ENCODE results near the gene NRP2. TPM values are rescaled to one million over a fixed set of nuclear protein-coding genes. Genes with fewer than 3 reads are reported as not detected.

NRP2 gene
- total and polyA plus RNA-seq, 4 donors = 57.7 to 79.1 (median 62.4) TPM

- peaks cover 21% of the 10 kb centered on the region for H3K36me3 ChIP-seq (ENCODE audit: control insufficient read depth, insufficient read depth, low read length)
- peaks cover 28% of the 10 kb centered on the region for H3K4me1 ChIP-seq (ENCODE audit: control insufficient read depth, insufficient read depth, low read length)
- no peaks in the 10 kb centered on the region for H3K9me3 ChIP-seq (ENCODE audit: control insufficient read depth, insufficient read depth, low read length)
- WGBS (ENCODE audit: insufficient coverage) = 82% methylated on average over 8 of the region's 11 CpGs
- no peaks in the 10 kb centered on the region for H3K27me3 ChIP-seq (ENCODE audit: control insufficient read depth, insufficient read depth, low read length)
- H3K27ac ChIP-seq (ENCODE audit: low read depth, low read length) = no peak overlapping the region
- H3K4me3 ChIP-seq (ENCODE audit: low read depth, low read length) = no peak overlapping the region
- DNase-seq (ENCODE audit: low read depth in 4 of 6, low spot score in 6 of 6) = no peak
These were observed 65.6 kb downstream of the NRP2 start for GRCh38 chr2:205747829-205748386.

- DNase-seq (ENCODE audit: low read depth in 4 of 6, low spot score in 6 of 6) = no peak
- no peak overlapping the region for H3K4me3 ChIP-seq (ENCODE audit: low read depth, low read length)
- peaks cover 32% of the 10 kb centered on the region for H3K4me1 ChIP-seq (ENCODE audit: control insufficient read depth, insufficient read depth, low read length)
- H3K27me3 ChIP-seq (ENCODE audit: control insufficient read depth, insufficient read depth, low read length) = no peaks in the 10 kb centered on the region
- no CpG with 5 or more reads among the region's 2 CpGs for WGBS (ENCODE audit: insufficient coverage)
- peaks cover 16% of the 10 kb centered on the region for H3K36me3 ChIP-seq (ENCODE audit: control insufficient read depth, insufficient read depth, low read length)
- H3K27ac ChIP-seq (ENCODE audit: low read depth, low read length) = no peak overlapping the region
- no peaks in the 10 kb centered on the region for H3K9me3 ChIP-seq (ENCODE audit: control insufficient read depth, insufficient read depth, low read length)
These were observed 66.3 kb downstream of the NRP2 start for GRCh38 chr2:205748639-205749038.

GRCh38 chr2:205749078-205749477, 66.8 kb downstream of the NRP2 start:
- Histone ChIP-seq H3K27ac (ENCODE audit: low read depth, low read length) (no peak overlapping the region), H3K9me3 (ENCODE audit: control insufficient read depth, insufficient read depth, low read length) (no peaks in the 10 kb centered on the region), H3K36me3 (ENCODE audit: control insufficient read depth, insufficient read depth, low read length) (peaks cover 16% of the 10 kb centered on the region), H3K4me1 (ENCODE audit: control insufficient read depth, insufficient read depth, low read length) (peaks cover 33% of the 10 kb centered on the region), H3K27me3 (ENCODE audit: control insufficient read depth, insufficient read depth, low read length) (no peaks in the 10 kb centered on the region), H3K4me3 (ENCODE audit: low read depth, low read length) (no peak overlapping the region)
- DNase-seq (ENCODE audit: low read depth in 4 of 6, low spot score in 6 of 6) = no peak
- WGBS (ENCODE audit: insufficient coverage) = 90% methylated on average over 5 of the region's 6 CpGs

- Histone ChIP-seq H3K4me1 (ENCODE audit: control insufficient read depth, insufficient read depth, low read length) (peaks cover 44% of the 10 kb centered on the region), H3K4me3 (ENCODE audit: low read depth, low read length) (no peak overlapping the region), H3K9me3 (ENCODE audit: control insufficient read depth, insufficient read depth, low read length) (no peaks in the 10 kb centered on the region), H3K27ac (ENCODE audit: low read depth, low read length) (no peak overlapping the region), H3K27me3 (ENCODE audit: control insufficient read depth, insufficient read depth, low read length) (no peaks in the 10 kb centered on the region), H3K36me3 (ENCODE audit: control insufficient read depth, insufficient read depth, low read length) (peaks cover 15% of the 10 kb centered on the region)
- DNase-seq (ENCODE audit: low read depth in 4 of 6, low spot score in 6 of 6) = no peak
- 81% methylated on average over 3 of the region's 3 CpGs for WGBS (ENCODE audit: insufficient coverage)
These were observed 68.5 kb downstream of the NRP2 start for GRCh38 chr2:205750797-205751196.

GRCh38 chr2:205751569-205752031, 69.3 kb downstream of the NRP2 start:
- H3K36me3 ChIP-seq (ENCODE audit: control insufficient read depth, insufficient read depth, low read length) = peaks cover 9% of the 10 kb centered on the region

GRCh38 chr2:205752296-205752820, 70.1 kb downstream of the NRP2 start:
- H3K27ac ChIP-seq (ENCODE audit: low read depth, low read length) = peak overlapping the region; percentile 12
- H3K9me3 ChIP-seq (ENCODE audit: control insufficient read depth, insufficient read depth, low read length) = no peaks in the 10 kb centered on the region
- H3K4me3 ChIP-seq (ENCODE audit: low read depth, low read length) = no peak overlapping the region
- H3K4me1 ChIP-seq (ENCODE audit: control insufficient read depth, insufficient read depth, low read length) = peaks cover 36% of the 10 kb centered on the region
- 51% methylated on average over 4 of the region's 4 CpGs for WGBS (ENCODE audit: insufficient coverage)
- no peaks in the 10 kb centered on the region for H3K27me3 ChIP-seq (ENCODE audit: control insufficient read depth, insufficient read depth, low read length)
- peaks cover 8% of the 10 kb centered on the region for H3K36me3 ChIP-seq (ENCODE audit: control insufficient read depth, insufficient read depth, low read length)
- DNase-seq (ENCODE audit: low read depth in 4 of 6, low spot score in 6 of 6) = peak in 1 of 6 donors; percentile 80

More at GRCh38 chr2:205751569-205752031, 69.3 kb downstream of the NRP2 start:
- Histone ChIP-seq H3K27ac (ENCODE audit: low read depth, low read length) (peak overlapping the region; percentile 36), H3K27me3 (ENCODE audit: control insufficient read depth, insufficient read depth, low read length) (no peaks in the 10 kb centered on the region), H3K4me1 (ENCODE audit: control insufficient read depth, insufficient read depth, low read length) (peaks cover 39% of the 10 kb centered on the region), H3K4me3 (ENCODE audit: low read depth, low read length) (no peak overlapping the region), H3K9me3 (ENCODE audit: control insufficient read depth, insufficient read depth, low read length) (no peaks in the 10 kb centered on the region)
- DNase-seq (ENCODE audit: low read depth in 4 of 6, low spot score in 6 of 6) = no peak
- WGBS (ENCODE audit: insufficient coverage) = 83% methylated on average over 3 of the region's 5 CpGs

- H3K27ac ChIP-seq (ENCODE audit: low read depth, low read length) = peak overlapping the region; percentile 12
- no peak for DNase-seq (ENCODE audit: low read depth in 4 of 6, low spot score in 6 of 6)
These were observed 70.6 kb downstream of the NRP2 start for GRCh38 chr2:205752924-205753323.

GRCh38 chr2:205754285-205754923, 72.1 kb downstream of the NRP2 start:
- Histone ChIP-seq H3K36me3 (ENCODE audit: control insufficient read depth, insufficient read depth, low read length) (peaks cover 3% of the 10 kb centered on the region), H3K27me3 (ENCODE audit: control insufficient read depth, insufficient read depth, low read length) (no peaks in the 10 kb centered on the region), H3K4me1 (ENCODE audit: control insufficient read depth, insufficient read depth, low read length) (peaks cover 36% of the 10 kb centered on the region), H3K27ac (ENCODE audit: low read depth, low read length) (peak overlapping the region; percentile 55), H3K4me3 (ENCODE audit: low read depth, low read length) (no peak overlapping the region), H3K9me3 (ENCODE audit: control insufficient read depth, insufficient read depth, low read length) (no peaks in the 10 kb centered on the region)
- 86% methylated on average over 1 of the region's 6 CpGs for WGBS (ENCODE audit: insufficient coverage)
- peak in 1 of 6 donors; percentile 79 for DNase-seq (ENCODE audit: low read depth in 4 of 6, low spot score in 6 of 6)

More at GRCh38 chr2:205752924-205753323, 70.6 kb downstream of the NRP2 start:
- WGBS (ENCODE audit: insufficient coverage) = 73% methylated on average over 3 of the region's 8 CpGs
- Histone ChIP-seq H3K4me3 (ENCODE audit: low read depth, low read length) (no peak overlapping the region), H3K4me1 (ENCODE audit: control insufficient read depth, insufficient read depth, low read length) (peaks cover 36% of the 10 kb centered on the region), H3K36me3 (ENCODE audit: control insufficient read depth, insufficient read depth, low read length) (peaks cover 8% of the 10 kb centered on the region), H3K27me3 (ENCODE audit: control insufficient read depth, insufficient read depth, low read length) (no peaks in the 10 kb centered on the region), H3K9me3 (ENCODE audit: control insufficient read depth, insufficient read depth, low read length) (no peaks in the 10 kb centered on the region)

GRCh38 chr2:205754924-205755321, 72.6 kb downstream of the NRP2 start:
- WGBS (ENCODE audit: insufficient coverage) = 0% methylated on average over 1 of the region's 5 CpGs
- Histone ChIP-seq H3K4me3 (ENCODE audit: low read depth, low read length) (no peak overlapping the region), H3K27me3 (ENCODE audit: control insufficient read depth, insufficient read depth, low read length) (no peaks in the 10 kb centered on the region), H3K36me3 (ENCODE audit: control insufficient read depth, insufficient read depth, low read length) (no peaks in the 10 kb centered on the region), H3K27ac (ENCODE audit: low read depth, low read length) (peak overlapping the region; percentile 55), H3K4me1 (ENCODE audit: control insufficient read depth, insufficient read depth, low read length) (peaks cover 36% of the 10 kb centered on the region), H3K9me3 (ENCODE audit: control insufficient read depth, insufficient read depth, low read length) (no peaks in the 10 kb centered on the region)
- peak in 2 of 6 donors; percentile 54 to 72 for DNase-seq (ENCODE audit: low read depth in 4 of 6, low spot score in 6 of 6)

GRCh38 chr2:205755923-205756322, 73.6 kb downstream of the NRP2 start:
- peak overlapping the region; percentile 55 for H3K27ac ChIP-seq (ENCODE audit: low read depth, low read length)
- H3K9me3 ChIP-seq (ENCODE audit: control insufficient read depth, insufficient read depth, low read length) = no peaks in the 10 kb centered on the region
- no peak overlapping the region for H3K4me3 ChIP-seq (ENCODE audit: low read depth, low read length)
- peaks cover 39% of the 10 kb centered on the region for H3K4me1 ChIP-seq (ENCODE audit: control insufficient read depth, insufficient read depth, low read length)
- DNase-seq (ENCODE audit: low read depth in 4 of 6, low spot score in 6 of 6) = no peak
- no peaks in the 10 kb centered on the region for H3K27me3 ChIP-seq (ENCODE audit: control insufficient read depth, insufficient read depth, low read length)
- 78% methylated on average over 1 of the region's 3 CpGs for WGBS (ENCODE audit: insufficient coverage)
- H3K36me3 ChIP-seq (ENCODE audit: control insufficient read depth, insufficient read depth, low read length) = no peaks in the 10 kb centered on the region
